CD4-positive, CD25-positive, alpha-beta regulatory T cell (primary cell): Measurements from ENCODE around the gene KRTAP22-2. TPM values are rescaled to one million over a fixed set of nuclear protein-coding genes. Genes with fewer than 3 reads are reported as not detected.

Experiments
- ATAC-seq, 2 donors: fragments of 150-1000 bp; cut with Tn5 transposase; one replicate each; pipeline ENCODE4 v1.10.0; 2021; ENCODE audit warnings: low read depth in 2 of 2, moderate number of reproducible peaks in 2 of 2, moderate library complexity in 1 of 2
- DNase-seq, 3 donors: peaks; one replicate each; pipeline versions ENCODE4 v3.0.0 to v3.0.0-alpha.2; 2012 to 2022; ENCODE audit warnings: mixed read lengths in 1 of 3
- H3K27ac ChIP-seq: one replicate; pipeline ENCODE4 v1.7.0; 2013; ENCODE audit warnings: mild to moderate bottlenecking, low read length; ENCODE audit not compliant: insufficient read depth, poor library complexity, severe bottlenecking
- H3K27me3 ChIP-seq: one replicate; pipeline ENCODE4 v1.7.0; 2013; ENCODE audit warnings: low read length; ENCODE audit not compliant: control insufficient read depth, insufficient read depth
- H3K36me3 ChIP-seq: one replicate; pipeline ENCODE4 v1.7.0; 2013; ENCODE audit warnings: mild to moderate bottlenecking, low read length, moderate library complexity; ENCODE audit not compliant: control insufficient read depth, insufficient read depth
- H3K4me1 ChIP-seq: 2 replicates; pipeline ENCODE4 v1.7.0; 2013; ENCODE audit warnings: mild to moderate bottlenecking, low read length; ENCODE audit not compliant: insufficient read depth, control insufficient read depth, poor library complexity, severe bottlenecking
- H3K4me3 ChIP-seq: one replicate; pipeline ENCODE4 v1.7.0; 2013; ENCODE audit warnings: low read depth, mild to moderate bottlenecking, low read length, moderate library complexity
- H3K9me3 ChIP-seq, 2 experiments: 1 replicate in 1 of 2; 2 replicates in 1 of 2; pipeline ENCODE4 v1.7.0; 2013; ENCODE audit warnings: low read length in 2 of 2, mild to moderate bottlenecking in 1 of 2, moderate library complexity in 1 of 2; ENCODE audit not compliant: control insufficient read depth in 2 of 2
- H3K27ac Mint-ChIP-seq, 3 donors: one replicate each; pipeline ENCODE4 v1.8.0; 2020 to 2022; ENCODE audit warnings: mild to moderate bottlenecking in 3 of 3, mixed read lengths in 3 of 3, moderate library complexity in 2 of 3
- H3K27me3 Mint-ChIP-seq: one replicate; pipeline ENCODE4 v1.8.0; 2022; ENCODE audit warnings: mild to moderate bottlenecking, mixed read lengths
- H3K36me3 Mint-ChIP-seq: one replicate; pipeline ENCODE4 v1.8.0; 2020; ENCODE audit warnings: mixed read lengths
- H3K4me1 Mint-ChIP-seq, 4 donors: one replicate each; pipeline ENCODE4 v1.8.0; 2020 to 2022; ENCODE audit warnings: mixed read lengths in 4 of 4, mild to moderate bottlenecking in 1 of 4
- H3K4me3 Mint-ChIP-seq, 4 donors: one replicate each; pipeline ENCODE4 v1.8.0; 2020 to 2022; ENCODE audit warnings: mild to moderate bottlenecking in 4 of 4, mixed read lengths in 4 of 4, moderate library complexity in 3 of 4
- H3K9me3 Mint-ChIP-seq, 7 donors: one replicate each; pipeline ENCODE4 v1.8.0; 2020 to 2022; ENCODE audit warnings: mixed read lengths in 7 of 7, mild to moderate bottlenecking in 3 of 7, moderate library complexity in 2 of 7
- polyA plus RNA-seq, 4 donors: library from polyadenylated mRNA; unstranded; fragments of 300-500 nt; fragmentation: Illumina TruSeq; gene quantifications; one replicate each; pipeline ENCODE4 v1.2.3, GENCODE V29; 2021
- total RNA-seq: library from RNA; stranded (reverse); gene quantifications from one replicate; pipeline ENCODE4 v1.2.3, GENCODE V29; 2022

The KRTAP22-2 gene
- total and polyA plus RNA-seq, 5 donors from 2014 or later = not detected

- Mint-ChIP-seq H3K9me3 (peaks cover 0 to 4% (median 3%) of the 10 kb centered on the region in 7 donors), H3K4me1 (no peaks in the 10 kb centered on the region), H3K27ac (no peak overlapping the region), H3K27me3 (no peaks in the 10 kb centered on the region), H3K4me3 (no peak overlapping the region), H3K36me3 (no peaks in the 10 kb centered on the region)
- Histone ChIP-seq H3K9me3 (no peaks in the 10 kb centered on the region), H3K27me3 (no peaks in the 10 kb centered on the region), H3K36me3 (no peaks in the 10 kb centered on the region), H3K27ac (no peak overlapping the region), H3K4me3 (no peak overlapping the region), H3K4me1 (no peaks in the 10 kb centered on the region)
- no peak for DNase-seq
- no peak for ATAC-seq
Measured at GRCh38 chr21:30620080-30620479, 29.9 kb upstream of the KRTAP22-2 start.

GRCh38 chr21:30616125-30616524 lies 25.9 kb upstream of the KRTAP22-2 start, which contains the start of gene KRTAP20-1:
TSS of gene KRTAP20-1 (plus strand) at chr21:30616425. CDS start at chr21:30616455, 30 bp downstream.
- DNase-seq (no peak), ATAC-seq (no peak)
- H3K27me3 Mint-ChIP-seq = no peaks in the 10 kb centered on the region
- H3K27ac Mint-ChIP-seq = no peak within 1 kb of the TSS
- Histone ChIP-seq H3K27ac (no peak within 1 kb of the TSS), H3K36me3 (no peaks in the 10 kb centered on the region), H3K4me1 (no peaks in the 10 kb centered on the region), H3K9me3 (no peaks in the 10 kb centered on the region), H3K4me3 (no peak within 1 kb of the TSS), H3K27me3 (no peaks in the 10 kb centered on the region)
- peaks cover 0 to 5% (median 0%) of the 10 kb centered on the region in 7 donors for H3K9me3 Mint-ChIP-seq
- no peaks in the 10 kb centered on the region for H3K4me1 Mint-ChIP-seq
- H3K36me3 Mint-ChIP-seq = no peaks in the 10 kb centered on the region
- no peak within 1 kb of the TSS for H3K4me3 Mint-ChIP-seq

GRCh38 chr21:30615199-30615598 lies 25.0 kb upstream of the KRTAP22-2 start:
- Mint-ChIP-seq H3K36me3 (no peaks in the 10 kb centered on the region), H3K9me3 (peaks cover 0 to 7% (median 0%) of the 10 kb centered on the region in 7 donors), H3K27ac (no peak overlapping the region), H3K4me3 (peak overlapping the region in 1 of 4 donors; percentile 33), H3K27me3 (no peaks in the 10 kb centered on the region), H3K4me1 (no peaks in the 10 kb centered on the region)
- H3K9me3 ChIP-seq = no peaks in the 10 kb centered on the region
- no peak overlapping the region for H3K27ac ChIP-seq
- no peaks in the 10 kb centered on the region for H3K36me3 ChIP-seq
- DNase-seq = no peak
- H3K4me3 ChIP-seq = no peak overlapping the region
- ATAC-seq = no peak
- H3K4me1 ChIP-seq = no peaks in the 10 kb centered on the region
- no peaks in the 10 kb centered on the region for H3K27me3 ChIP-seq

GRCh38 chr21:30613836-30614235 lies 23.6 kb upstream of the KRTAP22-2 start, which contains the start of gene KRTAP6-1:
TSS of gene KRTAP6-1 (minus strand) at chr21:30613930. CDS start at chr21:30613904, 26 bp downstream.
- Histone ChIP-seq H3K27me3 (no peaks in the 10 kb centered on the region), H3K9me3 (no peaks in the 10 kb centered on the region), H3K27ac (no peak within 1 kb of the TSS), H3K4me3 (no peak within 1 kb of the TSS), H3K36me3 (no peaks in the 10 kb centered on the region), H3K4me1 (no peaks in the 10 kb centered on the region)
- no peak within 1 kb of the TSS for H3K27ac Mint-ChIP-seq
- ATAC-seq = no peak
- H3K27me3 Mint-ChIP-seq = no peaks in the 10 kb centered on the region
- peaks cover 0 to 7% (median 1%) of the 10 kb centered on the region in 7 donors for H3K9me3 Mint-ChIP-seq
- no peak for DNase-seq
- H3K4me3 Mint-ChIP-seq = no peak within 1 kb of the TSS
- no peaks in the 10 kb centered on the region for H3K36me3 Mint-ChIP-seq
- H3K4me1 Mint-ChIP-seq = no peaks in the 10 kb centered on the region

GRCh38 chr21:30612132-30612531 lies 21.9 kb upstream of the KRTAP22-2 start:
- H3K4me1 ChIP-seq = no peaks in the 10 kb centered on the region
- H3K27ac ChIP-seq = no peak overlapping the region
- ATAC-seq (no peak), DNase-seq (no peak)
- Mint-ChIP-seq H3K27me3 (no peaks in the 10 kb centered on the region), H3K4me3 (no peak overlapping the region), H3K36me3 (no peaks in the 10 kb centered on the region), H3K27ac (no peak overlapping the region), H3K9me3 (peaks cover 0 to 7% (median 2%) of the 10 kb centered on the region in 7 donors), H3K4me1 (no peaks in the 10 kb centered on the region)
- H3K4me3 ChIP-seq = no peak overlapping the region
- no peaks in the 10 kb centered on the region for H3K9me3 ChIP-seq
- no peaks in the 10 kb centered on the region for H3K36me3 ChIP-seq
- no peaks in the 10 kb centered on the region for H3K27me3 ChIP-seq

GRCh38 chr21:30605968-30606367 lies 15.8 kb upstream of the KRTAP22-2 start:
- Mint-ChIP-seq H3K4me1 (no peaks in the 10 kb centered on the region), H3K9me3 (peaks cover 0 to 13% (median 3%) of the 10 kb centered on the region in 7 donors), H3K27me3 (peaks cover 4% of the 10 kb centered on the region), H3K4me3 (no peak overlapping the region), H3K27ac (no peak overlapping the region), H3K36me3 (no peaks in the 10 kb centered on the region)
- H3K27me3 ChIP-seq = no peaks in the 10 kb centered on the region
- no peaks in the 10 kb centered on the region for H3K36me3 ChIP-seq
- H3K4me3 ChIP-seq = no peak overlapping the region
- DNase-seq (no peak), ATAC-seq (no peak)
- no peaks in the 10 kb centered on the region for H3K9me3 ChIP-seq
- no peaks in the 10 kb centered on the region for H3K4me1 ChIP-seq
- no peak overlapping the region for H3K27ac ChIP-seq

- H3K9me3 Mint-ChIP-seq = peaks cover 0 to 10% (median 3%) of the 10 kb centered on the region in 7 donors
- H3K36me3 Mint-ChIP-seq = no peaks in the 10 kb centered on the region
- peaks cover 4% of the 10 kb centered on the region for H3K27me3 Mint-ChIP-seq
- ATAC-seq (no peak), DNase-seq (no peak)
- Histone ChIP-seq H3K27me3 (no peaks in the 10 kb centered on the region), H3K9me3 (no peaks in the 10 kb centered on the region), H3K4me3 (no peak within 1 kb of the TSS), H3K4me1 (no peaks in the 10 kb centered on the region), H3K27ac (no peak within 1 kb of the TSS), H3K36me3 (no peaks in the 10 kb centered on the region)
- H3K4me3 Mint-ChIP-seq = no peak within 1 kb of the TSS
- no peak within 1 kb of the TSS for H3K27ac Mint-ChIP-seq
- no peaks in the 10 kb centered on the region for H3K4me1 Mint-ChIP-seq
Measured at GRCh38 chr21:30600787-30601186, 10.6 kb upstream of the KRTAP22-2 start, which contains the start of gene KRTAP22-1. TSS of gene KRTAP22-1 (plus strand) at chr21:30601087.

GRCh38 chr21:30598802-30599201 lies 8.6 kb upstream of the KRTAP22-2 start, which contains the start of gene KRTAP6-2:
TSS of gene KRTAP6-2 (minus strand) at chr21:30598902. CDS start at chr21:30598874, 28 bp downstream.
- Mint-ChIP-seq H3K4me1 (no peaks in the 10 kb centered on the region), H3K9me3 (peaks cover 0 to 11% (median 3%) of the 10 kb centered on the region in 7 donors), H3K27me3 (no peaks in the 10 kb centered on the region), H3K4me3 (no peak within 1 kb of the TSS), H3K36me3 (no peaks in the 10 kb centered on the region), H3K27ac (no peak within 1 kb of the TSS)
- Histone ChIP-seq H3K36me3 (no peaks in the 10 kb centered on the region), H3K4me3 (no peak within 1 kb of the TSS), H3K4me1 (no peaks in the 10 kb centered on the region), H3K27ac (no peak within 1 kb of the TSS), H3K27me3 (no peaks in the 10 kb centered on the region), H3K9me3 (no peaks in the 10 kb centered on the region)
- DNase-seq (no peak), ATAC-seq (no peak)
